Measurements from ENCODE around the gene ST8SIA4.

- TF ChIP-seq CTCF (IDR thresholded peaks at IDR 0.05) (no peak), POLR2AphosphoS5 (IDR thresholded peaks at IDR 0.05) (no peak), POLR2A (IDR thresholded peaks at IDR 0.05) (no peak), EP300 (IDR thresholded peaks at IDR 0.05) (no peak)
Observed at GRCh38 chr5:100855295-100855694, 47.8 kb downstream of the ST8SIA4 start.

All from upper lobe of left lung (tissue), 4 donors.